Measurements from ENCODE around the gene SND1.
"Not testable (repeated sequence)": the region's sequence is repeated elsewhere in the genome, so short reads cannot be mapped to it uniquely, and the experiment has no call there.

Gene SND1

GRCh38 chr7:128082431-128082830 is 430.4 kb downstream of the SND1 start:
- peak; percentile 58 for DNase-seq

- peak; percentile 65 for DNase-seq
Observed at GRCh38 chr7:128084896-128085608, 433.1 kb downstream of the SND1 start.

DNA sequence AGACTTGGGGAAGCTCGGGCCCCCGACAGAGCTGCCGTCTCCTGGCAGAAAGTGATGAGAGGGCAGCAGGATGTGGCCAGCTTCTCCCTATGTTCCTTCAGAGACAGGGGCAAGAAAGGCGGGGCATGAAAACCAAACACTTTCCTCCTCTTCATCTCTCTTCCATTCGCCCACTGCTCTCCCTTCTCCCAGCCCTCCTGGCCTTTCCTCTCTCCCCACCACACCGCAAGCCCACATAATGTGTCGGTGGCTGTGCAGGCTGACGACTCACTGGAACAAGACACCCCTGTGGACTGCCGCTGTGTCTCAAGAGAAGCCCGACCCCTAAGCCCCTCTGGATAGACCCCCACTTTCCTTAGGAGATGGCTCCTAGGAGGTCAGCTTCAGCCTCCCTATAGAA is 438.5 kb downstream of the SND1 start:
- DNase-seq = no peak

DNA sequence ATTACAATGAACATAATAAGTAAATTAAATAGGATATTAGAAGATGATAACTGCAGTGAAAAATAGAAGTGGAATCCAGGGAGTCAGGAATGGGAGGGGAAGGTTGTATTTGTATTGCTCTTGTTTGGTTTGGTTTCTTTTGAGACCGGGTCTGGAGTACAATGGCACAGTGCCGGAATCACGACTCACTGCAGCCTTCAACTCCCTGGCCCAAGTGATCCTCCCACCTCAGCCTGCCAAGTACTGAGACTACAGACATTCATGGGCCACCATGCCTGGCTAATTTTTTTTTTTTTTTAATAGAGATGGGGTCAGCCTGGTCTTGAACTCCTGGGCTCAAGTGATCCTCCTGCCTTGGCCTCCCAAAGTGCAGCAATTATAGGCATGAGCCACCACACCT is 439.1 kb downstream of the SND1 start:
- DNase-seq = no peak

DNA sequence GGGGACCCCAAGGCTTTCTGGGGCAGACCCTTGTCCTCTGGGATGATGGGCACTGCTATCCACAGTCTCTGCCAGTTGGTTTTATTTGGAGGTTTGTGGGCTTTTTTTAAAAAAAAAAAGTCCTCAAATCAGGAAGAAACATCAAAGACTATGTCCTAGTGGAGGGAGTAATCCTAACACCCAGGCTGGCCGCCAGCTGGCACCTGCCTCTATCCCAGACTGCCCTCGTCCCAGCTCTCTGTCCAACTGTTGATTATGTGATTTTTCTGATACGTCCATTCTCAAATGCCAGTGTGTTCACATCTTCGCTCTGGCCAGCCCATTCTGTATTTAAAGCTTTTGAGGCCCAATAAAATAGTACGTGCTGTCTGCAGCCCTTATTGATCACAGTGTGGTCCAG is 440.2 kb downstream of the SND1 start:
- DNase-seq = no peak

GRCh38 chr7:128093614-128094570 is 441.9 kb downstream of the SND1 start:
- DNase-seq = no peak

- no peak for DNase-seq
Observed at GRCh38 chr7:128094686-128095085, 442.7 kb downstream of the SND1 start.

GRCh38 chr7:128097211-128097731 is 445.3 kb downstream of the SND1 start:
- DNase-seq = no peak

- DNase-seq = no peak
Observed at GRCh38 chr7:128098629-128099028, 446.6 kb downstream of the SND1 start.

- DNase-seq = no peak
Observed at GRCh38 chr7:128099204-128099671, 447.2 kb downstream of the SND1 start.

DNA sequence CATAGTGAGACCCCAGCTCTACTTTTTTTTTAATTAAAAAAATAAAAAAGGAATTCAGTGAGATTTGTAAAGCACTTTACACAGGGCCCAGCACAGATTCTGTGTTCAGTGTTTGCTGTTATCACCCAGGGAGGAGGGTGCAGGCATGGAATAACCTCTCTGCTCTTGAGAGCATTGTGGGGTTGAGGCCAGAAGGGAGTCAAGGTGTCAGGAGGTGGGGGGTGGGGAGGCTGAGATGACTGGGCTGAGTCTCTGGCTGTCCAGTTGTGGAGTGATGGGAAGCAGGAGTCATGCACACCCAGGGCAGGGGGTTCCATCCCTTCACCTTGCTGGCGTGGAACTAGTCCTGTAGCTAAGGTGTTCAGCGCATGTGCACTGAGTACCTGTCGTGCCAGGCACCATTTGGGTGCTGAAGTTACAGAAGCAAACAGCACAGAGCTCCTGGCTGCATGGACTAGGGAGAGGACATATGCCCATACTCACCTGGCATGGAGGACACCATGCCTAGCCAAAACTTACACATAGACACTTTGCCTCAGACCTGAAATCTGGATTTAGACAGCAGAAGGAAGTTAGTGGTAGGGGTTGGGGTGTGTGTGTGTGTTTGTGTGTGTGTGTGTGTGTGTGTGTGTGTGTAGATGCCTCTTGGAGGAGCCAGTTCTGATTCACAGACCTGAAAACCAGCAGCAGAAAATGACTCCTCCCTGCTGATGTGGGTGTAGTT is 448.4 kb downstream of the SND1 start:
- no peak for DNase-seq

DNA sequence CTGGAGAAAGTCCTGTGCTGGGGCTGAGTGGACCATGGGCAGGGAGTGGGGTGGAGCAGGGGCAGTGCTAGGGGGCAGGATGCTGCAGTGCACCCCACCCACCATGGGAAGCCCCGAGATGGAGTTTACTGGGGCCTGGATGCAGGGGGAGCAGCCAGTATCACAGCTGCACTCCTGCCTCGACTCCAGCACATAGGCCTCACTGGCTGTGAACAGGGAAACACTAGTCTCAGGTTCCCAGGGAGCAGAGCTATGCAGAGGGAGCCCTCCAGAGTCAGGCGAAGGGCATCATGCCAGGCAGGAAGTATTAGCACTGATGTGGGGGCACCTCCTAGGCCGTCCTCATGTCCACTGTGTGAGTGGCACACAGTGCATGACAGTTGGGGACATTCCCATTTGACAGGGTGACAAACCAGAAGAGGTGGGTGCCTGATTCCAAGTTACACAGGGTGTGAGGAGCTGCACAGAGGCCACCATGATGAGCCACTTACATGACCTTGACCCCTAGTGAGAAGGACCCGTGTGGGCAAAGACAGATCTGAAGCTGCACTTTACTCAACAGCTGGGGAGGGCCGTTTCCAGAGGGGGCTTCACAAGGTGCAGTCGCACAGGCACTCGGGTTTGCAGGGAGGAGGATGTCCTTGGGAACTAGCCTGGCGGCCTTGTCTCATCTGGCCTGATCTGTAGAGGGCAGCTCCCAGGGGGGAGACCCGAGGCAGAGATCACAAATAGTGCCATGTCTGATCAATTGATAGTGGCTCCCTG is 449.1 kb downstream of the SND1 start:
- no peak for DNase-seq

DNA sequence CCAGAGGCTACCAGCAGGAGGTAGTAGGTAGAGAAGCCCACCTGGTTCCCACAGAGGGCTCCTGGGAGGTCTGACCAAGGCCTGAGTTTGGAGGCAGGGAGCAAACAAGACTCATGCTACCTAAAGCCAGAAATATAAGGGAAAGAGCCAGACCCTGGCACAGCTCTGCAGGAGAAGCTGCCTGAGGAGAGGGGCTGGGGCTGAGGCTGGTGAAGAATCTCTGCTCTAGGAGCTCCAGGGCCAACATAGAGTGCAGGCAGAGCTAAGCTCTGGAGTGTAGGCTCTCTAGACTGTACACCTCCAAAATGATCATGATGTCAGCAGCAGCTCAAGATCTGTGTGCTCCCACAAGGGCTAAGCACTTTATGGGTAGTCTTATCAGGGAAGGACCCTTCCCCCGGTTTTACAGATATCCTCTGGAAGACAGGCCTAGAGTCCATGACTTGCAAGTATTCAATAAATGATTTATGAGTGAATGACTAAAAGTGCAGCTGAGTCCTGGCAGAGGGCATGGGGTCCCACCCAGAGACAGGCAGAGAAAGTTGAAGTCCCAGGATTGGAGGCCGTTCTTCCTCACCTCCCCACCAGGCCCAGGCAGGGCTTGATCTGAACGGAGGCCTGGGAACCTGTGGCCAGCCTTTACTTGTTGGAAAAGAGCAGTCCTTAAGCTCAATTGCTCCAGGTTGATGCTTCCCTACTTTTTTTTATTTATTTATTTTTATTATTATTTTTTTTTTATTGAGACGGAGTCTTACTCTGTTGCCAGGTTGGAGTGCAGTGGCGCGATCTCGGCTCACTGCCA is 450.7 kb downstream of the SND1 start:
- DNase-seq = no peak

- no peak for DNase-seq
Observed at GRCh38 chr7:128103498-128104107, 451.6 kb downstream of the SND1 start.

GRCh38 chr7:128104108-128104742 is 452.2 kb downstream of the SND1 start:
- DNase-seq = peak; percentile 73

- DNase-seq = no peak
Observed at GRCh38 chr7:128105228-128106022, 453.4 kb downstream of the SND1 start.

DNA sequence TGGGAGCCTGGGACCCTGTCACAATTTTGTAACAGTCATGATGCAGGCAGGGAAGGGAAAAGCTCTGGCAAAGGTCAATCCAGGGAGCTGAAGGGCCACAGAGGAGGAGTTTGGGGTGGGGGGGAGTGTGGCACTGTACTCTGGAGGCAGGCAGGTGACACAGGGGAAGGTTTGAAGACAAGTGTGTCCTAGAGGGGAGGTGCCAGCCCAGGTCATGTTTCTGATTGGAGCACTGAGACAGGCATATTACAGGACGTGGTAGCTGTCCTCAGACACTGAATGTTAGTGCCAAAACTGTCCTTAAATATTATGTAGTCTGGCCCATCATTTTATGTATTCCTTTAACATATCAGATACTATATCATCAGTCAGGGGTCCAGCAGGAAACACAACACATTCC is 454.8 kb downstream of the SND1 start:
- no peak for DNase-seq

GRCh38 chr7:128107516-128107915 is 455.5 kb downstream of the SND1 start:
- not testable (repeated sequence) for DNase-seq

- no peak for DNase-seq
Observed at GRCh38 chr7:128108129-128108528, 456.1 kb downstream of the SND1 start.
